GM11168 (cell line): Measurements from ENCODE around the gene SCP2.

Experiments used
- in situ Hi-C: fragments of 300-500 bp; cut with MboI; formaldehyde crosslinking; loops from one replicate; pipeline ENCODE4 v1.12.0; 2022; ENCODE audit warnings: low sequenced_read_pairs; ENCODE audit not compliant: unreplicated experiment

SCP2 gene

DNA sequence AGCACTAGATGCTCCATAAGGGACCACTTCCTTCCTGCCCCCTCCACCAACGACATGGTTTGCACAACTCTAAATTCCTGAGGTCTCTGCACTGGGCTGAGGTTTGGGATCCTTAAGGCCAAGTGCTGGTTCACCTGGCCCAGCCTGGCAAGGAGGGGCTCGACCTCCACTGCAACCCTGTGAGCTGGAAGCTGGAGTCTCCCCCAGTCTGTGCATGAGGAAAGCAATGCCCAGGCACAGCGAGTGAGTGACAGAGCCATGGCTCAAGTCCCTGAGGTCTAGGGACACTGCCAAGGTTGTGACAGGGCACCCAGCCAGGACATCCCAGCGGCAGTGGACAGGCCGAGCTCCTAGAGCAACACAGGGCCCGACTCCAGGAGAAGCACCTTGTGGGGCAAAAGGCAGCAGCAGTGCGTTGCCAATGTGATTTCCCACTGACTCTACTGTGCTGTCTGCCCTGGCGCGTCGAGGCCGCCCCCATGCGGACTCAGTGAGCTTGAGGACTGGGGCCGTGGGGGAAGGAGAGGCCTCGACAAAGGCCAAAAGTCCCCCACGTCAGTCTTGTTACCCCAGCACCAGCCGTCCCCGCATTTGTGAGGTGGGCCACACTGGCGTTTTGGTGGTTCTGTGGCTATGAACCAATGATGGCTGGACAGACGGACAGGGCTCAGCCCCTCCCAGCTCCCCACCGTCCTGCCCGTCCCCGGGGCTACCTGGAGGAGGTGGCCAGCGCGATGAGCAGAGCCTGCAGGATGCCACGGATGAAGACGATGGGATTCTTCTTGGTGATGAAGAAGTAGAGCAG is 165.0 kb downstream of the SCP2 start:
- in situ Hi-C loops = no loop called here

DNA sequence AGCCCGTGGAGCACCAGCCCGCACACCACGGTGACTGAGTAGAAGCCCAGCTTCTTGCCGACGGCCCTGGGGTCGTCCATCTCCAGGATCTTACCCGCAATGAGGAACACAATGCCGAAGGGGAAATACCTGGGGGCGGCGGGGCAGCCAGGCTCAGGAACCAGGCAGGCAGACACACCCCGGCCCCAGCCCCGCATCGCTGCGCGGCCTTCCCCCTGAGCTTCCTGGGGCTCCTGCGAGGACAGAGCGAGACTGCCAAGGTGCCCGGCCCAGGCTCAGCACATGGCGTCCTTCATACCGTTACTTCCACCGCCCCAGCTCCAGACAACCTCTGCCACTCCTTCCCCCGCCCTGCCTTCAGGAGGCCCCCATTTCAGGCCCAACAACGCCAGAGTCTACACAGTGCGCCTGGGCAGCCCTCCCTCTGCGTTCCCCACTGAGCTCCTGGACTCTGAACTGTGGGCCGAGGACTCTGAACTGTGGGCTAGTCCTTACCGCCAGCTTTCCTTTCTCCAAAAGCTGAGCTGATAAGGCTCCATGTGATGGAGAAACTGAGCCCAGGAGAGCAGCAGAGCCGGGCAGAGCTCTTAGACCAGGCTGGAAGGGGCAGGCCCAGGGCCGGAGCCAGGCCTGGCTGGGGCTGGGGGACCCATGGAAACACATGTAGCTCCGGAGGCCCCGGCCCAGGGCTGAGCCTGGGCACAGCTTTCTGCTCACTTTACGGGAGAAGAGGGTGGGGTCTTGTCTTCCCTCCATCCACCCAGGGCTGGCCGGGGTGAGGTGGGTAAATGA is 165.8 kb downstream of the SCP2 start:
- in situ Hi-C loops = no loop called here

DNA sequence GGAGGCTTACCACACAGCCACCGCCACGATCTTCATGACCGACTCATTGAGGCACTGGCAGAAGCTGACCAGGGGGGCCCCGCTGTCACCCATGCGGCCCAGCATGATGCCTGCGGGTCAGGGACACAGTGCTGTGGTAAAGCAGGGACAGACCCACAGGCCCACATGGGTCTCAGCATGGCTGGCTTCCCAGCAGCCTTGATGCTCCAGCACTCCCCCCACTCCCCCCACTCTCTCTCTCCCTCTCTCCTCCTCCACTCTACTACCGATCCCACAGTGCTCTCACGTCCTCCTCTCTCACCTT is 166.3 kb downstream of the SCP2 start:
- in situ Hi-C loops = no loop called here

GRCh38 chr1:53093778-53094532 is 166.9 kb downstream of the SCP2 start:
- in situ Hi-C loops = no loop called here

- in situ Hi-C loops = no loop called here
Observed at GRCh38 chr1:53094533-53094919, 167.4 kb downstream of the SCP2 start.
